A549 (cell line): ENCODE data around the gene CD7. TPM values are rescaled to one million over a fixed set of nuclear protein-coding genes. Genes with fewer than 3 reads are reported as not detected.

Experiments used
- ATAC-seq, 2 experiments: fragments of 200-7000 bp in 1 of 2; fragments of >200 bp in 1 of 2; cut with Nextera tagmentation in 1 of 2; cut with Tn5 transposase in 1 of 2; 3 replicates each; pipeline versions ENCODE4 v1.8.0 to v1.9.1; 2018 to 2020; ENCODE audit warnings: mild to moderate bottlenecking in 1 of 2, moderate library complexity in 1 of 2
- CTCF ChIA-PET: fragments of 300-600 bp; sonication (Branson Sonifier 250); formaldehyde crosslinking; extraction: SDS; loops from one replicate; lab custom pipeline; 2021; ENCODE audit warnings: antibody characterized with exemption, inconsistent platforms; lab: Yijun Ruan, JAX
- POLR2A ChIA-PET: fragments of 350-600 bp; formaldehyde crosslinking; extraction: SDS; loops from one replicate; lab custom pipeline; 2021; ENCODE audit warnings: antibody characterized with exemption, inconsistent platforms; lab: Yijun Ruan, JAX
- DNase-seq, 2 experiments: peaks; one replicate each; pipeline versions ENCODE4 v3.0.0 to v3.0.0-alpha.2; 2011 to 2016; ENCODE audit warnings: low read depth in 1 of 2, low spot score in 1 of 2
- FAIRE-seq: peaks from 2 replicates; lab custom pipeline; 2011; peaks lifted over from hg19 to GRCh38; lab: Jason Lieb, UNC
- H3K27ac ChIP-seq, 2 experiments: fragments of >200 bp; sonication (Bioruptor Twin); formaldehyde crosslinking; 3 replicates each; pipeline ENCODE4 v1.5.1; 2016 to 2017
- H3K4me1 ChIP-seq: fragments of >200 bp; sonication (Bioruptor Twin); formaldehyde crosslinking; 3 replicates; pipeline ENCODE4 v1.6.1; 2016
- H3K4me2 ChIP-seq: fragments of >200 bp; sonication (Bioruptor Twin); formaldehyde crosslinking; 3 replicates; pipeline ENCODE4 v1.6.1; 2016
- H3K4me3 ChIP-seq: fragments of >200 bp; sonication (Bioruptor Twin); formaldehyde crosslinking; 3 replicates; pipeline ENCODE4 v1.5.1; 2016
- H3K9me3 ChIP-seq: fragments of >200 bp; sonication (Bioruptor Twin); formaldehyde crosslinking; 3 replicates; pipeline ENCODE4 v1.6.1; 2016
- CBX2 ChIP-seq: fragments of 200-600 bp; sonication (generic); IDR thresholded peaks from 2 replicates; pipeline ENCODE4 v1.6.1; 2016; ENCODE audit warnings: low read depth, mild to moderate bottlenecking, borderline replicate concordance
- CBX8 ChIP-seq: fragments of 200-600 bp; sonication (generic); IDR thresholded peaks from 2 replicates; pipeline ENCODE4 v1.6.1; 2016
- CEBPB ChIP-seq, 2 experiments: fragments of >200 bp in 1 of 2; sonication (Bioruptor Twin) in 1 of 2; formaldehyde crosslinking in 1 of 2; IDR thresholded peaks; 2 replicates each; pipeline ENCODE4 v1.6.1; 2012 to 2016
- CHD2 ChIP-seq: fragments of 150-350 bp; IDR thresholded peaks from 2 replicates; pipeline ENCODE4 v1.6.1; 2014; ENCODE audit warnings: low read length; ENCODE audit not compliant: partially characterized antibody
- EHF ChIP-seq: fragments of 250-450 bp; sonication (Bioruptor Pico); IDR thresholded peaks from 2 replicates; pipeline ENCODE4 v1.5.0; 2020; ENCODE audit warnings: mild to moderate bottlenecking
- EHMT2 ChIP-seq: fragments of 200-600 bp; sonication (generic); IDR thresholded peaks from 2 replicates; pipeline ENCODE4 v1.6.1; 2016; ENCODE audit warnings: antibody characterized with exemption, low read depth, mild to moderate bottlenecking, moderate library complexity
- FOSB ChIP-seq: fragments of 250-450 bp; sonication (Bioruptor Pico); IDR thresholded peaks from 2 replicates; pipeline ENCODE4 v1.5.0; 2020; ENCODE audit warnings: mild to moderate bottlenecking, moderate library complexity
- FOSL2 ChIP-seq, 2 experiments: fragments of 450-650 bp in 1 of 2; fragments of >200 bp in 1 of 2; sonication (Bioruptor Twin) in 1 of 2; formaldehyde crosslinking; IDR thresholded peaks; 2 replicates each; pipeline versions ENCODE4 v1.5.0 to v1.6.1; 2016 to 2020; ENCODE audit warnings: mild to moderate bottlenecking in 1 of 2, moderate library complexity in 1 of 2
- FOXS1 ChIP-seq: fragments of 250-450 bp; sonication (Bioruptor Pico); IDR thresholded peaks from 2 replicates; pipeline ENCODE4 v1.5.0; 2020; ENCODE audit warnings: mild to moderate bottlenecking, moderate library complexity
- GATA3 ChIP-seq: IDR thresholded peaks from 2 replicates; pipeline ENCODE4 v1.6.1; 2012; ENCODE audit warnings: borderline replicate concordance
- HDAC2 ChIP-seq: fragments of 200-600 bp; sonication (generic); IDR thresholded peaks from 2 replicates; pipeline ENCODE4 v1.6.1; 2016
- HEYL ChIP-seq: fragments of 250-450 bp; sonication (Bioruptor Pico); IDR thresholded peaks from 2 replicates; pipeline ENCODE4 v1.8.0; 2021; ENCODE audit warnings: mild to moderate bottlenecking, moderate library complexity
- HOXB13 ChIP-seq: fragments of 250-450 bp; sonication (Bioruptor Pico); IDR thresholded peaks from 2 replicates; pipeline ENCODE4 v1.5.0; 2020; ENCODE audit warnings: low read depth, mild to moderate bottlenecking, moderate library complexity
- HOXB5 ChIP-seq: fragments of 250-450 bp; sonication (Bioruptor Pico); IDR thresholded peaks from 2 replicates; pipeline ENCODE4 v1.5.0; 2020; ENCODE audit warnings: mild to moderate bottlenecking, moderate library complexity
- JUNB ChIP-seq: fragments of >200 bp; sonication (Bioruptor Twin); formaldehyde crosslinking; IDR thresholded peaks from 2 replicates; pipeline ENCODE4 v1.6.1; 2016
- MAFK ChIP-seq: fragments of 450-650 bp; IDR thresholded peaks from 2 replicates; pipeline ENCODE4 v1.6.1; 2014; ENCODE audit not compliant: partially characterized antibody
- PHF8 ChIP-seq: fragments of 200-600 bp; sonication (generic); IDR thresholded peaks from 2 replicates; pipeline ENCODE4 v1.6.1; 2016; ENCODE audit warnings: low read depth, mild to moderate bottlenecking, antibody characterized with exemption, moderate library complexity, borderline replicate concordance
- POLR2AphosphoS2 ChIP-seq: conservative IDR thresholded peaks from 2 replicates; pipeline ENCODE4 v1.6.1; 2012; ENCODE audit warnings: low read length, improper control_type of control experiment, inconsistent platforms
- RCOR1 ChIP-seq: fragments of 150-350 bp; IDR thresholded peaks from 2 replicates; pipeline ENCODE4 v1.6.1; 2014; ENCODE audit warnings: antibody characterized with exemption, low read length, low read depth
- ZSCAN20 ChIP-seq: fragments of 250-450 bp; sonication (Bioruptor Pico); IDR thresholded peaks from 2 replicates; pipeline ENCODE4 v1.8.0; 2022; ENCODE audit warnings: mild to moderate bottlenecking, moderate library complexity
- WGBS: methylation state at CpG from one replicate; pipeline ENCODE4 v1.1.6; 2017; ENCODE audit errors: missing lambda C conversion rate; 5-methylcytosine and 5-hydroxymethylcytosine counted together
- polyA plus RNA-seq, 4 experiments: library from polyadenylated mRNA; depleted of rRNA in 3 of 4; stranded (reverse); fragments of >200 nt; fragmentation: RNase III in 1 of 4; extraction: RNeasy Plus Mini Kit Qiagen cat#74134 plus additional on column Dnase treatment in 1 of 4; gene quantifications; 2 replicates in 3 of 4; 3 replicates in 1 of 4; pipeline ENCODE4 v1.2.3, GENCODE V29; 2011 to 2017
- TF ChIP-seq, protein P1 (sequence below): fragments of 200-600 bp; sonication (generic); IDR thresholded peaks from 2 replicates; pipeline ENCODE4 v1.6.1; 2016; ENCODE audit warnings: antibody characterized with exemption, mild to moderate bottlenecking, moderate library complexity
- TF ChIP-seq, protein P2 (sequence below): IDR thresholded peaks from 2 replicates; pipeline ENCODE4 v1.6.1; 2012
- TF ChIP-seq, protein P3 (sequence below): fragments of 250-450 bp; sonication (Bioruptor Pico); IDR thresholded peaks from 2 replicates; pipeline ENCODE4 v1.5.0; 2020; ENCODE audit warnings: low read depth, mild to moderate bottlenecking, moderate library complexity

Gene CD7
- polyA plus RNA-seq, 2 of the 4 experiments (the other 2 are of a cell fraction) = not detected

DNA sequence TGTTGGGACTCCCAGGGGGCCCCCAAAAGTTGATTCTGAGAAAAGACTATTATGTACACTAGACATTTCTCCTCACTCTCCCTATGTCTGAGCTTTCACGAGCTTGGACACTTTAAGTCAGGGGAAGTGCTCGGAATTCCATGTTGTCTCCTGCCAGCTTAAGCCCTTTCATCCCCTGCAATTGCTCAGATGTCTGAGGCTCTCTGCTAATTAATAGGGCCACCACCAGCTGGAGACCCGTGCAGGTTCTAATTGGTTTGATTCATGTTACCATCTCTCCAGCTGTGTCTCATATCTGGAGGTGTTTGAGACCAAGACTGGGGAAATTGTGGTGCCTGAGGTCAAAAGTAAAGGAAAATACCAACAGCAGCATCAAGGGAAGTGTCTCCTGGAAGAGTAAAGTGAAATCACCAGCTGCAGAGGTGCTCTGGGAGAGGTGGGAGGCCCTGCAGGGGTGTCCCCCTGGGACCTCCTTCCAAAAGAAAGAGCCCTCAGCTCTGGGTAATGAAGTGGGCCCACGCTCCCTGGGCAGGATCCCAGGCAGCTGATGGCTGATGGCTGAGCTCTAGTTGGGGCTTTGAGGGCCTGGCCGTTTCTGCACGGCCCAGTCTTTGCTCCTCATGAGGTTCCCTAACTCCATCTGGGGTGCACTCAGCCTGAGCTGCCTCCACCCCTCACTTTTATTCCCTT lies 48.3 kb upstream of the CD7 start:
- 59% methylated on average over 6 of the region's 6 CpGs for WGBS
- H3K27ac ChIP-seq = no peak overlapping the region
- CTCF ChIA-PET = interaction anchor here (1.1 to 2.7 kb wide), 7 partner anchors 9 to 211 kb away, joined by 3 to 19 read pairs (median 5); no protein-coding TSS in a partner anchor
- no peak overlapping the region for H3K4me3 ChIP-seq
- DNase-seq = no peak
- TF ChIP-seq CBX8 (no peak), PHF8 (no peak), EHF (CRISPR knock-in tag) (no peak), MAFK (no peak), HOXB5 (CRISPR knock-in tag) (no peak), POLR2AphosphoS2 (no peak), FOSL2 (IDR thresholded peaks at IDR 0.05) (no peak), FOSL2 (CRISPR knock-in tag; IDR thresholded peaks at IDR 0.05) (no peak), JUNB (no peak), CBX2 (no peak), EHMT2 (no peak), CHD2 (no peak), RCOR1 (no peak), FOSB (no peak)
- TF ChIP-seq, protein P1, sequence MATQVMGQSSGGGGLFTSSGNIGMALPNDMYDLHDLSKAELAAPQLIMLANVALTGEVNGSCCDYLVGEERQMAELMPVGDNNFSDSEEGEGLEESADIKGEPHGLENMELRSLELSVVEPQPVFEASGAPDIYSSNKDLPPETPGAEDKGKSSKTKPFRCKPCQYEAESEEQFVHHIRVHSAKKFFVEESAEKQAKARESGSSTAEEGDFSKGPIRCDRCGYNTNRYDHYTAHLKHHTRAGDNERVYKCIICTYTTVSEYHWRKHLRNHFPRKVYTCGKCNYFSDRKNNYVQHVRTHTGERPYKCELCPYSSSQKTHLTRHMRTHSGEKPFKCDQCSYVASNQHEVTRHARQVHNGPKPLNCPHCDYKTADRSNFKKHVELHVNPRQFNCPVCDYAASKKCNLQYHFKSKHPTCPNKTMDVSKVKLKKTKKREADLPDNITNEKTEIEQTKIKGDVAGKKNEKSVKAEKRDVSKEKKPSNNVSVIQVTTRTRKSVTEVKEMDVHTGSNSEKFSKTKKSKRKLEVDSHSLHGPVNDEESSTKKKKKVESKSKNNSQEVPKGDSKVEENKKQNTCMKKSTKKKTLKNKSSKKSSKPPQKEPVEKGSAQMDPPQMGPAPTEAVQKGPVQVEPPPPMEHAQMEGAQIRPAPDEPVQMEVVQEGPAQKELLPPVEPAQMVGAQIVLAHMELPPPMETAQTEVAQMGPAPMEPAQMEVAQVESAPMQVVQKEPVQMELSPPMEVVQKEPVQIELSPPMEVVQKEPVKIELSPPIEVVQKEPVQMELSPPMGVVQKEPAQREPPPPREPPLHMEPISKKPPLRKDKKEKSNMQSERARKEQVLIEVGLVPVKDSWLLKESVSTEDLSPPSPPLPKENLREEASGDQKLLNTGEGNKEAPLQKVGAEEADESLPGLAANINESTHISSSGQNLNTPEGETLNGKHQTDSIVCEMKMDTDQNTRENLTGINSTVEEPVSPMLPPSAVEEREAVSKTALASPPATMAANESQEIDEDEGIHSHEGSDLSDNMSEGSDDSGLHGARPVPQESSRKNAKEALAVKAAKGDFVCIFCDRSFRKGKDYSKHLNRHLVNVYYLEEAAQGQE = no peak
- POLR2A ChIA-PET = no interaction called here
- no peak overlapping the region for H3K4me2 ChIP-seq
- H3K9me3 ChIP-seq = no peaks in the 10 kb centered on the region
- H3K4me1 ChIP-seq = peaks cover 2% of the 10 kb centered on the region; the same call in 1 of the 3 replicates
- FAIRE-seq = no peak
- no peak for ATAC-seq

DNA sequence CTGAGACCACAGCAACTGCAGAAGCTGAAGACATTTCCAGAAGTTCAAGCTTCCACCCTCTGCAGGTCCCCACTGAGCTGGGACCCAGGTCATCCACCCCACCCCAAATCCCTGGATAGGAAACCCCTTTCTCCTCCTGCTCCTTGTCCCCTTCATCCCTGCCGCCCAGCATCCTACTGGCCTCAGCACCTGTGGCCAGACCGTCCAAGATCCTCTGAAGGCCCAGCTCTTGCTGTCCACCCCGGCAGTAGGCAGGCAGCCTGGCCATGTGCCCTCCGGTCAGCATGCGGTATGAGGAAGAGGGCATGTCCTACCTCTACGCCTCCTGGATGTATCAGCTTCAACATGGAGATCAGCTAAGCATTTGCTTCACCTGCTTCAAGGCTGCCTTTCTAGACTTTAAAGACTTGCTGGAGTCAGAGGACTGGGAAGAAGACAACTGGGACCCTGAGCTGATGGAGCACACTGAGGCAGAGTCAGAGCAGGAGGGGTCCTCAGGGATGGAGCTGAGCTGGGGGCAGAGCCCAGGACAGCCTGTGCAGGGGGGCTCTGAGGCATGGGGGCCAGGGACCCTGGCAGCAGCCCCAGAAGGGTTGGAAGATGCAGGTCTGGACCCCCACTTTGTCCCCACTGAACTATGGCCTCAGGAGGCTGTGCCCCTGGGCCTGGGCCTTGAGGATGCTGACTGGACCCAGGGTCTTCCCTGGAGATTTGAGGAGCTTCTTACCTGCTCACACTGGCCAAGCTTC lies 44.7 kb upstream of the CD7 start:
- TF ChIP-seq GATA3 (no peak), FOXS1 (CRISPR knock-in tag) (no peak), JUNB (no peak), CHD2 (no peak), CEBPB (IDR thresholded peaks at IDR 0.05) (no peak), HEYL (CRISPR knock-in tag) (no peak), HOXB13 (no peak), PHF8 (no peak), HDAC2 (no peak), ZSCAN20 (CRISPR knock-in tag) (no peak)
- TF ChIP-seq, protein P2, sequence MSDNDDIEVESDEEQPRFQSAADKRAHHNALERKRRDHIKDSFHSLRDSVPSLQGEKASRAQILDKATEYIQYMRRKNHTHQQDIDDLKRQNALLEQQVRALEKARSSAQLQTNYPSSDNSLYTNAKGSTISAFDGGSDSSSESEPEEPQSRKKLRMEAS = no peak
- TF ChIP-seq, protein P3, sequence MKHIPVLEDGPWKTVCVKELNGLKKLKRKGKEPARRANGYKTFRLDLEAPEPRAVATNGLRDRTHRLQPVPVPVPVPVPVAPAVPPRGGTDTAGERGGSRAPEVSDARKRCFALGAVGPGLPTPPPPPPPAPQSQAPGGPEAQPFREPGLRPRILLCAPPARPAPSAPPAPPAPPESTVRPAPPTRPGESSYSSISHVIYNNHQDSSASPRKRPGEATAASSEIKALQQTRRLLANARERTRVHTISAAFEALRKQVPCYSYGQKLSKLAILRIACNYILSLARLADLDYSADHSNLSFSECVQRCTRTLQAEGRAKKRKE (CRISPR knock-in tag) = no peak
- H3K27ac ChIP-seq = no peak overlapping the region
- H3K4me1 ChIP-seq = peaks cover 7% of the 10 kb centered on the region
- no peaks in the 10 kb centered on the region for H3K9me3 ChIP-seq
- H3K4me3 ChIP-seq = no peak overlapping the region
- WGBS = 83% methylated on average over 6 of the region's 6 CpGs
- FAIRE-seq = no peak
- DNase-seq = no peak
- no peak overlapping the region for H3K4me2 ChIP-seq
- ChIA-PET POLR2A (no interaction called here), CTCF (interaction anchor here (1.1 to 3.8 kb wide), 8 partner anchors 9 to 193 kb away, joined by 3 to 30 read pairs (median 5); no protein-coding TSS in a partner anchor)
- ATAC-seq = peak in 1 of 2 experiments; percentile 22; a peak in 3 of 6 replicates
